A673 (cell line): ENCODE results near the gene DGKD.

Experiments
- EZH2 ChIP-seq: fragments of 200-600 bp; sonication (generic); IDR thresholded peaks from 2 replicates; pipeline ENCODE4 v1.6.1; 2017; ENCODE audit warnings: borderline replicate concordance, low read depth, mild to moderate bottlenecking, mixed read lengths, antibody characterized with exemption, low read length; ENCODE audit not compliant: poor library complexity, severe bottlenecking
- TF ChIP-seq, protein P1 (sequence below): fragments of 300-800, 200-600 bp; sonication (generic); conservative IDR thresholded peaks from 2 replicates; pipeline ENCODE4 v1.5.1; 2017; ENCODE audit warnings: low read depth, mild to moderate bottlenecking, antibody characterized with exemption, low read length, moderate library complexity, mixed read lengths

DNA sequence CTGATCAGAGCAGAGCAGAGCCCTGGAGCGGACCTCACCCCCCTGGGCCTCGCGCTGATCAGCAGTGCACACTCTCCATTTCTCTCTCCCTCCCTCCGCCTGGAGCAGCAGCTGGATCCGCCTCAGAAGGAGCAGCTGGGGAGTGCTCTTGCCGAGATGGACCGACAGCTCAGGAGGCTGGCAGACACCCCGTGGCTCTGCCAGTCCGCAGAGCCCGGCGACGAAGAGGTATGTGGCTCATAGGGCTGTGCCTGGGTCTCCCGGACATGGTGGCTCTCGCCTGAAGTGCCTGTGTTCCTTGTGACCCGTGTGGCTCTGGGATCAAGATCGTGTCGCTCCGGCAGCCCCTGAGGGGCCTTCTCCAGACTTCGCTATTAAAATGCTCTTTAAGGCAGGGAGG, 109.8 kb downstream of the DGKD start:
- TF ChIP-seq, protein P1, sequence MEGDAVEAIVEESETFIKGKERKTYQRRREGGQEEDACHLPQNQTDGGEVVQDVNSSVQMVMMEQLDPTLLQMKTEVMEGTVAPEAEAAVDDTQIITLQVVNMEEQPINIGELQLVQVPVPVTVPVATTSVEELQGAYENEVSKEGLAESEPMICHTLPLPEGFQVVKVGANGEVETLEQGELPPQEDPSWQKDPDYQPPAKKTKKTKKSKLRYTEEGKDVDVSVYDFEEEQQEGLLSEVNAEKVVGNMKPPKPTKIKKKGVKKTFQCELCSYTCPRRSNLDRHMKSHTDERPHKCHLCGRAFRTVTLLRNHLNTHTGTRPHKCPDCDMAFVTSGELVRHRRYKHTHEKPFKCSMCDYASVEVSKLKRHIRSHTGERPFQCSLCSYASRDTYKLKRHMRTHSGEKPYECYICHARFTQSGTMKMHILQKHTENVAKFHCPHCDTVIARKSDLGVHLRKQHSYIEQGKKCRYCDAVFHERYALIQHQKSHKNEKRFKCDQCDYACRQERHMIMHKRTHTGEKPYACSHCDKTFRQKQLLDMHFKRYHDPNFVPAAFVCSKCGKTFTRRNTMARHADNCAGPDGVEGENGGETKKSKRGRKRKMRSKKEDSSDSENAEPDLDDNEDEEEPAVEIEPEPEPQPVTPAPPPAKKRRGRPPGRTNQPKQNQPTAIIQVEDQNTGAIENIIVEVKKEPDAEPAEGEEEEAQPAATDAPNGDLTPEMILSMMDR = no peak
- no peak for TF ChIP-seq EZH2
